HL-60 (cell line): ENCODE data around the gene SLC4A4.

Experiments
- DNase-seq, 2 experiments: peaks; one replicate each; pipeline ENCODE4 v3.0.0-alpha.2; 2010 to 2020; ENCODE audit warnings: low read depth in 1 of 2, low spot score in 1 of 2
- H3K27ac ChIP-seq: fragments of 250-450 bp; sonication (Bioruptor Pico); replicated peaks from 2 replicates; pipeline ENCODE4 v1.5.1; 2020; ENCODE audit warnings: mild to moderate bottlenecking, moderate library complexity
- H3K27me3 ChIP-seq: fragments of 250-450 bp; sonication (Bioruptor Pico); 2 replicates; pipeline ENCODE4 v1.5.1; 2021; ENCODE audit warnings: mild to moderate bottlenecking, moderate library complexity; ENCODE audit not compliant: insufficient read depth, poor library complexity, severe bottlenecking
- H3K4me3 ChIP-seq: replicated peaks from 2 replicates; pipeline ENCODE4 v1.5.1; 2011; ENCODE audit warnings: mild to moderate bottlenecking, control low read depth, low read length; ENCODE audit not compliant: insufficient read depth
- GABPA ChIP-seq: IDR thresholded peaks from 2 replicates; pipeline ENCODE4 v1.6.1; 2012; ENCODE audit warnings: low read depth
- POLR2AphosphoS5 ChIP-seq: IDR thresholded peaks from 2 replicates; pipeline ENCODE4 v1.6.1; 2012; ENCODE audit warnings: low read depth
- SPI1 ChIP-seq: IDR thresholded peaks from 2 replicates; pipeline ENCODE4 v1.6.1; 2012; ENCODE audit warnings: low read depth, mild to moderate bottlenecking, borderline replicate concordance
- TF ChIP-seq, protein P1 (sequence below): IDR thresholded peaks from one replicate; pipeline ENCODE4 v1.5.1; 2011; ENCODE audit warnings: low read length, control low read depth, inconsistent platforms; ENCODE audit not compliant: insufficient read depth
- TF ChIP-seq, protein P2 (sequence below): IDR thresholded peaks from 2 replicates; pipeline ENCODE4 v1.6.1; 2012; ENCODE audit warnings: low read depth; ENCODE audit not compliant: insufficient replicate concordance

The SLC4A4 gene

DNA sequence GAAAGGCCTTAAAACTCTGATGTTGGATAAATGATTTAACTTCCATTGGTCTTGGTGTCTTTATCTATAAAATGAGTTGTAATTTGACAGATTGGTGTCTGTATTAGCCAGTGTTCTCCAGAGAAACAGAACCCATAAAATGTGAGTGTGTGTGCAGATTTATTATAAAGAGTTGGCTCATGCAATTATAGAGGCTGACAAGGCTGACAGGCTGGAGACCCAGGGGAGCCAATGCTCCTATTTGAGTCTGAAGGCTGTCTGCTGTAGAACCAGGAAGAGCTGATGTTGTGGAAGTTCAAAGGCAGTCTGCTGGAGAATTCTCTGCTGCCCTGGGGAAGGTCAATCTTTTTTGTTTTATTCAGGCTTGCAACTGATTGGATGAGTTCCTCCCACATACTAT, 131.7 kb downstream of the SLC4A4 start:
- Histone ChIP-seq H3K27ac (no peak overlapping the region), H3K27me3 (no peaks in the 10 kb centered on the region), H3K4me3 (no peak overlapping the region)
- DNase-seq = no peak
- TF ChIP-seq, protein P1, sequence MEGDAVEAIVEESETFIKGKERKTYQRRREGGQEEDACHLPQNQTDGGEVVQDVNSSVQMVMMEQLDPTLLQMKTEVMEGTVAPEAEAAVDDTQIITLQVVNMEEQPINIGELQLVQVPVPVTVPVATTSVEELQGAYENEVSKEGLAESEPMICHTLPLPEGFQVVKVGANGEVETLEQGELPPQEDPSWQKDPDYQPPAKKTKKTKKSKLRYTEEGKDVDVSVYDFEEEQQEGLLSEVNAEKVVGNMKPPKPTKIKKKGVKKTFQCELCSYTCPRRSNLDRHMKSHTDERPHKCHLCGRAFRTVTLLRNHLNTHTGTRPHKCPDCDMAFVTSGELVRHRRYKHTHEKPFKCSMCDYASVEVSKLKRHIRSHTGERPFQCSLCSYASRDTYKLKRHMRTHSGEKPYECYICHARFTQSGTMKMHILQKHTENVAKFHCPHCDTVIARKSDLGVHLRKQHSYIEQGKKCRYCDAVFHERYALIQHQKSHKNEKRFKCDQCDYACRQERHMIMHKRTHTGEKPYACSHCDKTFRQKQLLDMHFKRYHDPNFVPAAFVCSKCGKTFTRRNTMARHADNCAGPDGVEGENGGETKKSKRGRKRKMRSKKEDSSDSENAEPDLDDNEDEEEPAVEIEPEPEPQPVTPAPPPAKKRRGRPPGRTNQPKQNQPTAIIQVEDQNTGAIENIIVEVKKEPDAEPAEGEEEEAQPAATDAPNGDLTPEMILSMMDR = no peak
- TF ChIP-seq, protein P2, sequence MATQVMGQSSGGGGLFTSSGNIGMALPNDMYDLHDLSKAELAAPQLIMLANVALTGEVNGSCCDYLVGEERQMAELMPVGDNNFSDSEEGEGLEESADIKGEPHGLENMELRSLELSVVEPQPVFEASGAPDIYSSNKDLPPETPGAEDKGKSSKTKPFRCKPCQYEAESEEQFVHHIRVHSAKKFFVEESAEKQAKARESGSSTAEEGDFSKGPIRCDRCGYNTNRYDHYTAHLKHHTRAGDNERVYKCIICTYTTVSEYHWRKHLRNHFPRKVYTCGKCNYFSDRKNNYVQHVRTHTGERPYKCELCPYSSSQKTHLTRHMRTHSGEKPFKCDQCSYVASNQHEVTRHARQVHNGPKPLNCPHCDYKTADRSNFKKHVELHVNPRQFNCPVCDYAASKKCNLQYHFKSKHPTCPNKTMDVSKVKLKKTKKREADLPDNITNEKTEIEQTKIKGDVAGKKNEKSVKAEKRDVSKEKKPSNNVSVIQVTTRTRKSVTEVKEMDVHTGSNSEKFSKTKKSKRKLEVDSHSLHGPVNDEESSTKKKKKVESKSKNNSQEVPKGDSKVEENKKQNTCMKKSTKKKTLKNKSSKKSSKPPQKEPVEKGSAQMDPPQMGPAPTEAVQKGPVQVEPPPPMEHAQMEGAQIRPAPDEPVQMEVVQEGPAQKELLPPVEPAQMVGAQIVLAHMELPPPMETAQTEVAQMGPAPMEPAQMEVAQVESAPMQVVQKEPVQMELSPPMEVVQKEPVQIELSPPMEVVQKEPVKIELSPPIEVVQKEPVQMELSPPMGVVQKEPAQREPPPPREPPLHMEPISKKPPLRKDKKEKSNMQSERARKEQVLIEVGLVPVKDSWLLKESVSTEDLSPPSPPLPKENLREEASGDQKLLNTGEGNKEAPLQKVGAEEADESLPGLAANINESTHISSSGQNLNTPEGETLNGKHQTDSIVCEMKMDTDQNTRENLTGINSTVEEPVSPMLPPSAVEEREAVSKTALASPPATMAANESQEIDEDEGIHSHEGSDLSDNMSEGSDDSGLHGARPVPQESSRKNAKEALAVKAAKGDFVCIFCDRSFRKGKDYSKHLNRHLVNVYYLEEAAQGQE = no peak
- no peak for TF ChIP-seq SPI1
- no peak for TF ChIP-seq GABPA
- no peak for TF ChIP-seq POLR2AphosphoS5

DNA sequence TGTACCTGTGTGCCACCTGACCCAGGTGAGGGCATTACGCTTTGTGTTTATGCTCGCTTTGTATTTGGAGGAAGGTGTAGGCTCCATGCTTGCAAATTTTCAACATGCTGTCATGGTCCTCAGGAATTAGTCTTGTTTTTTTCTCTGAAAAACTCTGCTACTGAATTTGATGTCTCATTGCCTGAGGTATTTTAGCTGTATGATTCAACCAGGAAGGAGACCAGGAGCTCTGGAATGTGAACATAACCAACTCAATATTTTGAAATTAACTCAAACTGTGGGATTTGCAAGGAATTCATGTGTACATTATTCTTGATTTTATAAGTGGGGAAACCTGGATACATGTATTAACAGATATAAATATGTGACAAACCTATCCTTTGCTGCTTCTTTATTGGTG, 134.1 kb downstream of the SLC4A4 start:
- no peak for TF ChIP-seq GABPA
- H3K27ac ChIP-seq = no peak overlapping the region
- no peak for DNase-seq

DNA sequence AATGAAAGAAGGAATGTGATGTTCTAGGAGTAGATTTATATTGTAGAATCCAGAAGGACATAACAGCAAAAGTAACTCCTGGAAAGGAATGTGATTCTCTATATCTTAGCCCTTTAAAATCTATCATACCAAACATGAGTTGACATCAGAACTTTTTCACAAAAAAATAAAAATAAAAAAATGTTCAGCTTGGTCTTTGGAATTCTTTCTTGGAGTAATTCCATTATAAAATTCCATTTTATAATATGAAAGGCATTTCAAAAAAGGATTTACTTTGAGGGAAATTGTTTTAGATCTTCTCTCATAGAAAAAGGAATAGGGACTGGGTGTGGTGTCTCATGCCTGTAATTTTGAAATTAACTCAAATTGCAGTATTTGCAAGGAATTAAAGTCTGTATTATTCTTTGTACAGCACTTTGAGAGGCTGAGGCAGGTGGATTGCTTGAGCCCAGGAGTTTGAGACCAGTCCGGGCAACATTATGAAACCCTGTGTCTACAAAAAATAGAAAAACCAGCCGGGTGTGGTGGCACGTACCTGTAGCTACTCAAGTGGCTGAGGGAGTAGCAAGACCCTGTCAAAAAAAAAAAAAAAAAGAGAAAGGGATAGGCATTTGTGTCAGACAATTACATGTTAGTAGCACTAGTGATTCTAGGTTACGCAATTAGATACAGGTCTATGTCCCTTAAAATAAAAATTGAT, 134.9 kb downstream of the SLC4A4 start:
- TF ChIP-seq, protein P1 = no peak
- TF ChIP-seq, protein P2 = no peak
- TF ChIP-seq POLR2AphosphoS5 (no peak), GABPA (no peak), SPI1 (no peak)
- no peak overlapping the region for H3K27ac ChIP-seq

More for the DNA sequence above, 134.1 kb downstream of the SLC4A4 start:
- H3K4me3 ChIP-seq = no peak overlapping the region
- H3K27me3 ChIP-seq = no peaks in the 10 kb centered on the region

DNA sequence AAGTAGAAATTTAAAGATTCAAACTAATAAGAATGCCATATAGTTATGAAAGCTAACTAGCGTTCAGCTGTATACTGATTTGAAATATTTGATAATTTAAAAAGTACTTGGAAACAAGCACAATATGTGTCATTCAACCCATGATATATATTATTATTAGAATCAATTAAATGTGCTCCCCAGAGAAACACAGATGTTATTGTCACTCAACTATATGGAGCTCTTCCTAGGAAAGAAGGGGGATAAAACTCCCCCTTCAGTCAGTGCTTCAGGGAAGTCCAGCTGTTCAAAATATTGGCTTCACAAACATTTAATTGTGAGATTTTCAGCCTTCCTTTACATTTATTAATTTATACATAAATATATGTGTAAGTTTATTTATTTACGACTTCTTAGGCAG, 135.9 kb downstream of the SLC4A4 start:
- TF ChIP-seq GABPA (no peak), SPI1 (no peak), POLR2AphosphoS5 (no peak)
- H3K27ac ChIP-seq = no peak overlapping the region
- no peaks in the 10 kb centered on the region for H3K27me3 ChIP-seq
- H3K4me3 ChIP-seq = no peak overlapping the region
- no peak for DNase-seq

More for the DNA sequence above, 134.9 kb downstream of the SLC4A4 start:
- no peak overlapping the region for H3K4me3 ChIP-seq
- H3K27me3 ChIP-seq = no peaks in the 10 kb centered on the region
- DNase-seq = no peak

DNA sequence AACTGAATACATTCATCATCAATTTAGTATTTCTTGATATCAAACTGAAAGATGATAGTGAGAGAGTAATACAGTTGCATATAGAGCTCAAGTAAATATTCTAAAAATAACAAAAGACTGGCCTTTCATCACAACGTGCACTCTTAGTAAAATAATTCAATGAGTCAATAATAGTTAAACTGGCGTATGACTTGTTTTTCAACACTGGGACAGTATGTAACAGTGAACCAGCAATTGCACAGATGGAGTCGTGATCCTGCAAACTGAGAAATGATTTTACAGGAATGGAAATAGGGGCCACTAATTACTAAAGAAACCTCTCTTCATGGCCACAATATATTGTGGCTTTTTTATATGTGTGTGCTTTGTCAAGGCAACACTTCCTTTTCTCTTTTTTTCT, 137.4 kb downstream of the SLC4A4 start:
- DNase-seq = no peak
- no peaks in the 10 kb centered on the region for H3K27me3 ChIP-seq
- no peak overlapping the region for H3K27ac ChIP-seq
- H3K4me3 ChIP-seq = no peak overlapping the region
- TF ChIP-seq GABPA = no peak
- TF ChIP-seq SPI1 = no peak
- TF ChIP-seq POLR2AphosphoS5 = no peak
- TF ChIP-seq, protein P1 = no peak
